Endodermal cell (in vitro differentiated cells): ENCODE data around the gene NDUFV1. TPM values are rescaled to one million over a fixed set of nuclear protein-coding genes. Genes with fewer than 3 reads are reported as not detected.
A peak's percentile ranks its signal among the peaks of the same experiment; 100 is the strongest.
"Not testable (repeated sequence)": the region's sequence is repeated elsewhere in the genome, so short reads cannot be mapped to it uniquely, and the experiment has no call there.

Experiments
- DNase-seq: peaks from one replicate; pipeline ENCODE4 v3.0.0-alpha.2; 2017
- H3K27ac ChIP-seq: 2 replicates; pipeline ENCODE4 v1.5.1; 2013; ENCODE audit warnings: mild to moderate bottlenecking, low read depth, low read length, moderate library complexity
- H3K27me3 ChIP-seq: 2 replicates; pipeline ENCODE4 v1.6.1; 2013; ENCODE audit warnings: mild to moderate bottlenecking, low read length, moderate library complexity; ENCODE audit not compliant: insufficient read depth, control insufficient read depth, poor library complexity, severe bottlenecking
- H3K36me3 ChIP-seq: 2 replicates; pipeline ENCODE4 v1.7.0; 2013; ENCODE audit warnings: mild to moderate bottlenecking, low read length, moderate library complexity; ENCODE audit not compliant: control insufficient read depth, insufficient read depth
- H3K4me1 ChIP-seq: one replicate; pipeline ENCODE4 v1.7.0; 2013; ENCODE audit warnings: low read length; ENCODE audit not compliant: control insufficient read depth, insufficient read depth
- H3K4me3 ChIP-seq: 2 replicates; pipeline ENCODE4 v1.5.1; 2013; ENCODE audit warnings: mild to moderate bottlenecking, low read length, moderate library complexity
- H3K9ac ChIP-seq: 2 replicates; pipeline ENCODE4 v1.6.1; 2013; ENCODE audit warnings: mild to moderate bottlenecking, low read length, moderate library complexity; ENCODE audit not compliant: poor library complexity, severe bottlenecking; ENCODE audit errors: extremely low read depth
- H3K9me3 ChIP-seq: 2 replicates; pipeline ENCODE4 v1.6.1; 2013; ENCODE audit warnings: mild to moderate bottlenecking, low read length, moderate library complexity; ENCODE audit not compliant: control insufficient read depth
- H3K27ac Mint-ChIP-seq: 2 replicates; pipeline ENCODE4 v1.8.0; 2020; ENCODE audit warnings: mixed read lengths
- H3K27me3 Mint-ChIP-seq: 2 replicates; pipeline ENCODE4 v1.8.0; 2021; ENCODE audit warnings: mild to moderate bottlenecking, mixed read lengths; ENCODE audit not compliant: insufficient read depth
- H3K36me3 Mint-ChIP-seq: 2 replicates; pipeline ENCODE4 v1.8.0; 2020; ENCODE audit warnings: low read depth, mixed read lengths
- H3K4me1 Mint-ChIP-seq: 2 replicates; pipeline ENCODE4 v1.8.0; 2020; ENCODE audit warnings: mixed read lengths
- H3K4me3 Mint-ChIP-seq: 2 replicates; pipeline ENCODE4 v1.8.0; 2020; ENCODE audit warnings: mild to moderate bottlenecking, moderate library complexity, mixed read lengths
- H3K9me3 Mint-ChIP-seq: 2 replicates; pipeline ENCODE4 v1.8.0; 2020; ENCODE audit warnings: mild to moderate bottlenecking, mixed read lengths
- WGBS, 2 experiments: methylation state at CpG; one replicate each; pipeline versions ENCODE4 v1.1.5 to v1.1.7; 2013; ENCODE audit warnings: missing lambda C conversion rate in 2 of 2, mixed read lengths in 1 of 2; ENCODE audit not compliant: insufficient coverage in 1 of 2, insufficient read length in 1 of 2; 5-methylcytosine and 5-hydroxymethylcytosine counted together
- total RNA-seq, 2 donors: library from RNA; stranded (reverse); fragmentation: NEBNext Ultra II Directional in 1 of 2; extraction: Animal tissue kit (Norgen Biotek cat#: 25700) in 1 of 2; gene quantifications; 2 replicates in 1 of 2; 3 replicates in 1 of 2; pipeline ENCODE4 v1.2.1, GENCODE V29; 2021
- TF ChIP-seq, protein P1 (sequence below): fragments of 200-600 bp; sonication (generic); conservative IDR thresholded peaks from 2 replicates; pipeline ENCODE4 v1.5.0; 2021; ENCODE audit warnings: antibody characterized with exemption, mild to moderate bottlenecking

The NDUFV1 gene
- total RNA-seq, 2 donors from 2014 or later: 135 to 160 TPM

DNA sequence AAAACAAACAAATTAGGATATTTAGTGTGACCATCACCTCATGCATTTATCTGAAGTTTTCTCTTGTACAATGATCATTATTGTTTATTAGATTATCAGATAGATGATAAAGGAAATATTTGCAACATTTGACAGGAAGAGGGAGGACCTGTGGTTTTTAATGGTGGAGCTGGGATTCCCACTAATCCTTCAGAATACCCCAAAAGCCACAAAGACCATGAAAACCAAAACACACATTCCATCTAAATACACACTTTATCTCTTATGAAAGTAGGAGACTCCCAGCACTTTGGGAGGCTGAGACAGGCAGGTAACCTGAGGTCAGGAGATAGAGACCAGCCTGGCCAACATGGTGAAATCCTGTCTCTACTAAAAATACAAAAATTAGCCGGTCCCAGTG, 7.6 kb upstream of the NDUFV1 start:
- H3K4me1 ChIP-seq: no peaks in the 10 kb centered on the region
- TF ChIP-seq, protein P1, sequence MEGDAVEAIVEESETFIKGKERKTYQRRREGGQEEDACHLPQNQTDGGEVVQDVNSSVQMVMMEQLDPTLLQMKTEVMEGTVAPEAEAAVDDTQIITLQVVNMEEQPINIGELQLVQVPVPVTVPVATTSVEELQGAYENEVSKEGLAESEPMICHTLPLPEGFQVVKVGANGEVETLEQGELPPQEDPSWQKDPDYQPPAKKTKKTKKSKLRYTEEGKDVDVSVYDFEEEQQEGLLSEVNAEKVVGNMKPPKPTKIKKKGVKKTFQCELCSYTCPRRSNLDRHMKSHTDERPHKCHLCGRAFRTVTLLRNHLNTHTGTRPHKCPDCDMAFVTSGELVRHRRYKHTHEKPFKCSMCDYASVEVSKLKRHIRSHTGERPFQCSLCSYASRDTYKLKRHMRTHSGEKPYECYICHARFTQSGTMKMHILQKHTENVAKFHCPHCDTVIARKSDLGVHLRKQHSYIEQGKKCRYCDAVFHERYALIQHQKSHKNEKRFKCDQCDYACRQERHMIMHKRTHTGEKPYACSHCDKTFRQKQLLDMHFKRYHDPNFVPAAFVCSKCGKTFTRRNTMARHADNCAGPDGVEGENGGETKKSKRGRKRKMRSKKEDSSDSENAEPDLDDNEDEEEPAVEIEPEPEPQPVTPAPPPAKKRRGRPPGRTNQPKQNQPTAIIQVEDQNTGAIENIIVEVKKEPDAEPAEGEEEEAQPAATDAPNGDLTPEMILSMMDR: no peak
- no peak overlapping the region for H3K27ac Mint-ChIP-seq
- H3K36me3 Mint-ChIP-seq: no peaks in the 10 kb centered on the region
- no peaks in the 10 kb centered on the region for H3K27me3 Mint-ChIP-seq
- no peak overlapping the region for H3K4me3 ChIP-seq
- peaks cover under 1% of the 10 kb centered on the region for H3K4me1 Mint-ChIP-seq
- H3K27me3 ChIP-seq: no peaks in the 10 kb centered on the region
- no peak for DNase-seq
- 63 to 89% methylated on average over 1 of the region's 1 CpG for WGBS, 2 experiments
- H3K36me3 ChIP-seq: no peaks in the 10 kb centered on the region
- no peak overlapping the region for H3K27ac ChIP-seq
- peaks cover 32% of the 10 kb centered on the region for H3K9me3 ChIP-seq
- peaks cover 43% of the 10 kb centered on the region for H3K9me3 Mint-ChIP-seq
- no peak overlapping the region for H3K9ac ChIP-seq
- H3K4me3 Mint-ChIP-seq: no peak overlapping the region

- no peak overlapping the region for H3K27ac Mint-ChIP-seq
- Histone ChIP-seq H3K4me3 (no peak overlapping the region), H3K27me3 (no peaks in the 10 kb centered on the region), H3K4me1 (peaks cover 1% of the 10 kb centered on the region), H3K27ac (no peak overlapping the region), H3K9ac (no peak overlapping the region), H3K36me3 (no peaks in the 10 kb centered on the region), H3K9me3 (peaks cover 32% of the 10 kb centered on the region)
- TF ChIP-seq, protein P1: no peak
- no peaks in the 10 kb centered on the region for H3K27me3 Mint-ChIP-seq
- H3K4me3 Mint-ChIP-seq: no peak overlapping the region
- peaks cover 13% of the 10 kb centered on the region for H3K4me1 Mint-ChIP-seq
- no peak for DNase-seq
- H3K9me3 Mint-ChIP-seq: peaks cover 43% of the 10 kb centered on the region
- H3K36me3 Mint-ChIP-seq: no peaks in the 10 kb centered on the region
- 87 to 92% methylated on average over 4 to 7 of the region's 7 CpGs for WGBS, 2 experiments
Measured at GRCh38 chr11:67600324-67601029, 6.3 kb upstream of the NDUFV1 start.

DNA sequence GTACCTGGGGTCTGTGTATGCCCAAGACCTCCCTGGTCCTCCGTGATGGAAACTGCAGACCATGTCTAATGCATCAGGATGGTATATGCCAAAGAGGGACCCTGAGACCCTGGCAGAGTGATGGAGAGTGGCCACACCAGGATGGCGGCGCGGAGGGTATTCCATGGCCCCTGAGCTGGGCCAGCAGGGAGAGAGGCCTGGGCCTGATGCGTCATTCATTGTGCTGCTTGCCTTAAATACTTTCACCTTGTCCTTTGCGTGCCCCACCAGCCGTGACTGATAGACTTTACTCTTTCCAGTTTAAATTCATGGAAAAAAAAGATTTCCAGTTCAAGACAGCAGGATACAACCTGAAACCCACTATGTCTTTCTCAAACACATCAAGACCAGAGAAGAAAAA, 5.6 kb upstream of the NDUFV1 start:
- Mint-ChIP-seq H3K4me1 (peaks cover 17% of the 10 kb centered on the region), H3K4me3 (no peak overlapping the region), H3K27me3 (no peaks in the 10 kb centered on the region), H3K27ac (no peak overlapping the region), H3K9me3 (peaks cover 41% of the 10 kb centered on the region), H3K36me3 (no peaks in the 10 kb centered on the region)
- H3K9ac ChIP-seq: no peak overlapping the region
- TF ChIP-seq, protein P1: no peak
- peaks cover 31% of the 10 kb centered on the region for H3K9me3 ChIP-seq
- H3K27ac ChIP-seq: no peak overlapping the region
- 96% methylated on average over 7 of the region's 7 CpGs for WGBS, 2 experiments
- H3K36me3 ChIP-seq: no peaks in the 10 kb centered on the region
- H3K27me3 ChIP-seq: no peaks in the 10 kb centered on the region
- peaks cover 7% of the 10 kb centered on the region for H3K4me1 ChIP-seq
- H3K4me3 ChIP-seq: no peak overlapping the region
- peak; percentile 31 for DNase-seq

DNA sequence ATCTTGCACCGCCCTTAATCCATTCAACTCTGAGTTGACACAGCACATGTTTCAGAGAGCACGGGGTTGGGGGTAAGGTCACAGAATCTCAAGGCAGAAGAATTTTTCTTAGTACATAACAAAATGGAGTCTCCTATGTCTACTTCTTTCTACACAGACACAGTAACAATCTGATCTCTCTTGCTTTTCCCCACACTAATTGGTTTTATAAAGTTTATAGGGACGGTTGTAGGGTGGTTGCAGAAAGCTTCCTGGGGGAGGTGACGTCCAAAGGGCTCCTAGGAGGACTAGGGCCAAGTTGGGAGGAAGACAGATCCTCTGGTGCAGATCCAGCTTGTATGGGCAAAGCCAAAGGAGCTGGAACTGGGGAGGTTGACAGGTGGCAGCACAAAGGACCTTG, 2.6 kb upstream of the NDUFV1 start:
- H3K27ac Mint-ChIP-seq, H3K27me3 ChIP-seq, H3K36me3 Mint-ChIP-seq, H3K9ac ChIP-seq, H3K4me3 ChIP-seq, H3K27me3 Mint-ChIP-seq, H3K27ac ChIP-seq, H3K36me3 ChIP-seq, H3K4me3 Mint-ChIP-seq: not testable (repeated sequence)
- 74 to 100% methylated on average over 1 to 2 of the region's 4 CpGs for WGBS, 2 experiments
- peaks cover 21% of the 10 kb centered on the region for H3K9me3 Mint-ChIP-seq
- Histone ChIP-seq H3K9me3 (peaks cover 14% of the 10 kb centered on the region), H3K4me1 (peaks cover 14% of the 10 kb centered on the region)
- peak; percentile 33 for DNase-seq
- peaks cover 20% of the 10 kb centered on the region for H3K4me1 Mint-ChIP-seq
